BE2C (cell line): ENCODE measurements around the gene TRIP10.
A peak's percentile ranks its signal among the peaks of the same experiment; 100 is the strongest.

ENCODE experiments used
- DNase-seq: peaks from one replicate; pipeline ENCODE4 v3.0.0-alpha.2; 2020
- H3K27me3 ChIP-seq: fragments of 250-450 bp; sonication (Bioruptor Pico); 2 replicates; pipeline ENCODE4 v1.5.1; 2020; ENCODE audit warnings: mild to moderate bottlenecking
- H3K36me3 ChIP-seq: fragments of 250-450 bp; sonication (Bioruptor Pico); 2 replicates; pipeline ENCODE4 v1.5.1; 2020; ENCODE audit warnings: mild to moderate bottlenecking
- H3K4me1 ChIP-seq: fragments of 250-450 bp; sonication (Bioruptor Pico); 2 replicates; pipeline ENCODE4 v1.5.1; 2020
- H3K4me3 ChIP-seq: 2 replicates; pipeline ENCODE4 v1.5.1; 2011; ENCODE audit warnings: low read depth, low read length
- H3K9me3 ChIP-seq: fragments of 250-450 bp; sonication (Bioruptor Pico); 2 replicates; pipeline ENCODE4 v1.5.1; 2020
- TF ChIP-seq, protein P1 (sequence below): IDR thresholded peaks from 2 replicates; pipeline ENCODE4 v1.5.1; 2012; ENCODE audit warnings: mild to moderate bottlenecking, low read depth, low read length

The TRIP10 gene

DNA sequence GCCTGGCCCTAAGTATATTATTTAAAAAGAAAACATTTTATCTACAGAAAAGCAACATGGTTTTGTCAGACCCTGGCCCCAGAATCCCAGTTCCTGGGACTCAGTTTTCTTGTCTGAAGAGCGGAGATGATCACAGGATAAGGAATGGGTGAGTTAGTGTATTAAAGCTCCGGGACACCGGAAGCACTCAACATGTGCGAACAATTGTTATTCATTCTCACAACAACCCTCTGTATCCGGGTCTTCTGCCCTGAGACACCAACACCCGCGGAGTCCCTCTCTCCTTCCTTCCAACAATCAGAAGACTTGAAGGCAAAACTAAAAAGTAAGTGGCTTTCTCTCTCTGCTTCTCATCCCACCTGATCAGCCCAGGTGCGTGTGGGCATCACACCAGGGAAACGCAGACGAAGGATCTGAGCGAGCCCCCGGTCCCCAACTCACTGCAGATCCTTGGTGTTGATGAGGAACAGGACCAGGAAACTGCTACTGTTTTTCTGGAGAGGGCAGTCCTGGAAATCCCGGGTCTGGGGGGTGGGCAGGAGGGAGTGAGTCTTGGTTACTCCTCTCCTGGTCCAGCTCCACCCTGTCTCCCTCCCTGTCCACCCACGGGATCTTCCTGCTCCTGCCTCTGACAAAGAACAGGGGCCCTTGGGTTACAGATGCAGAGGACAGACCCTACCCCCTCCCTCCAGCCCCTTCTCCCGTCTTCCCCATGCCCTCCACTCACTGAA, 4.1 kb upstream of the TRIP10 start:
- Histone ChIP-seq H3K4me1 (peaks cover 5% of the 10 kb centered on the region), H3K36me3 (no peaks in the 10 kb centered on the region), H3K9me3 (no peaks in the 10 kb centered on the region), H3K4me3 (no peak overlapping the region), H3K27me3 (no peaks in the 10 kb centered on the region)
- TF ChIP-seq, protein P1, sequence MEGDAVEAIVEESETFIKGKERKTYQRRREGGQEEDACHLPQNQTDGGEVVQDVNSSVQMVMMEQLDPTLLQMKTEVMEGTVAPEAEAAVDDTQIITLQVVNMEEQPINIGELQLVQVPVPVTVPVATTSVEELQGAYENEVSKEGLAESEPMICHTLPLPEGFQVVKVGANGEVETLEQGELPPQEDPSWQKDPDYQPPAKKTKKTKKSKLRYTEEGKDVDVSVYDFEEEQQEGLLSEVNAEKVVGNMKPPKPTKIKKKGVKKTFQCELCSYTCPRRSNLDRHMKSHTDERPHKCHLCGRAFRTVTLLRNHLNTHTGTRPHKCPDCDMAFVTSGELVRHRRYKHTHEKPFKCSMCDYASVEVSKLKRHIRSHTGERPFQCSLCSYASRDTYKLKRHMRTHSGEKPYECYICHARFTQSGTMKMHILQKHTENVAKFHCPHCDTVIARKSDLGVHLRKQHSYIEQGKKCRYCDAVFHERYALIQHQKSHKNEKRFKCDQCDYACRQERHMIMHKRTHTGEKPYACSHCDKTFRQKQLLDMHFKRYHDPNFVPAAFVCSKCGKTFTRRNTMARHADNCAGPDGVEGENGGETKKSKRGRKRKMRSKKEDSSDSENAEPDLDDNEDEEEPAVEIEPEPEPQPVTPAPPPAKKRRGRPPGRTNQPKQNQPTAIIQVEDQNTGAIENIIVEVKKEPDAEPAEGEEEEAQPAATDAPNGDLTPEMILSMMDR = no peak
- DNase-seq = no peak

DNA sequence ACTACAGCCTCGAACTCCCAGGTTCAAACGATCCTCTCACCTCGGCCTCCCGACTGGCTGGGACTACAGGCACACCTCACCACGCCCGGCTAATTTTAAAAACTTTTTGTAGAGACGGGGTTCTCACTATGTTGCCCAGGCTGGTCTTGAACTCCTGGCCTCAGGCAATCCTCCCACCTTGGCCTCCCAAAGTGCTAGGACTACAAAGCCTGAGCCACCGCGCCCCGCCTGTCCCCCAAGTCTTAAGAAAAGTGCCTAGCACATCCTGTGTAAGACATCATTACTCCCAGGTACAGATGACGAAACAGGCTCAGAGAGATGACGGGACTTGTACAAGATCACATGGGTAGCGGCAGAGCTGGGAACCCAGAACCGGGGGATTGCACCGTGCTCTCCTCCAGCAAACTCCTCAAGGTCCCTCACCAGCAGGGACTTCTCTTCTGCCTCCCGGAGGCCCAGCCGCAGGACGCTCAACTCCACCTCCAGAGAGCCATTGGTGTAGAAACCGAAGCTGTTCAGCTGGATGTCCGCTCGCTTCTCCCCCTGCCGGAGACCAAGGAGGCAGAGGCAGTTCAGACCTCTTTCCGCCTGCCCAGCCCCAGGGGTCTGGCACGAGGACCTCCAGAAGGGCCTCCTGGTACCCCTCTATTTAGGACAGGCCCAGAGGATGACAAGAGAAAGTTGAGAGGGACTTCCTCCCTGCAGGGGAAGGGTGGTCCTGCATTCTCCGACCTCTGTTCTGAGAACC, 3.1 kb upstream of the TRIP10 start:
- H3K9me3 ChIP-seq = no peaks in the 10 kb centered on the region
- TF ChIP-seq, protein P1 = peak; percentile 55
- peak overlapping the region; percentile 85 for H3K4me3 ChIP-seq
- peak; percentile 77 for DNase-seq
- peaks cover 5% of the 10 kb centered on the region for H3K4me1 ChIP-seq
- no peaks in the 10 kb centered on the region for H3K27me3 ChIP-seq
- no peaks in the 10 kb centered on the region for H3K36me3 ChIP-seq

DNA sequence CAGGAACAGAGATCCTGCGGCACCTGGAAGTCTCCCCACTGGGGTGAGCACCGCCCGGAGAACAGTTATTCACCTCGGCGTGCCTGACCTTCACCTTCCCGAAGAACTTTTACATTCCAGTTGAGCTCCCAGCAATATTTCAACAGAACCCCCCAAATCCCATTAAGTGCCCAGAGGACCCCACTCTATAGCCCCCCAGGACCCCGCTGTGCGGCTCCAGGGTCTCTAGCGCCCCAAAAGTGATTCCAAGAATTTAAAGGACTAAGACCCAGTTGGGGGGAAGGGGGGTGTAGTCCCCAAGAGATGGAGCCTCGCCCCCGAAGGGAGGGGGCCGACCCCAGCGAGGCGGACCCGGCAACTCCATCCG, 2.6 kb upstream of the TRIP10 start:
- DNase-seq = no peak
- TF ChIP-seq, protein P1 = no peak
- Histone ChIP-seq H3K4me3 (peak overlapping the region; percentile 85), H3K36me3 (no peaks in the 10 kb centered on the region), H3K9me3 (no peaks in the 10 kb centered on the region), H3K27me3 (no peaks in the 10 kb centered on the region), H3K4me1 (peaks cover 5% of the 10 kb centered on the region)

DNA sequence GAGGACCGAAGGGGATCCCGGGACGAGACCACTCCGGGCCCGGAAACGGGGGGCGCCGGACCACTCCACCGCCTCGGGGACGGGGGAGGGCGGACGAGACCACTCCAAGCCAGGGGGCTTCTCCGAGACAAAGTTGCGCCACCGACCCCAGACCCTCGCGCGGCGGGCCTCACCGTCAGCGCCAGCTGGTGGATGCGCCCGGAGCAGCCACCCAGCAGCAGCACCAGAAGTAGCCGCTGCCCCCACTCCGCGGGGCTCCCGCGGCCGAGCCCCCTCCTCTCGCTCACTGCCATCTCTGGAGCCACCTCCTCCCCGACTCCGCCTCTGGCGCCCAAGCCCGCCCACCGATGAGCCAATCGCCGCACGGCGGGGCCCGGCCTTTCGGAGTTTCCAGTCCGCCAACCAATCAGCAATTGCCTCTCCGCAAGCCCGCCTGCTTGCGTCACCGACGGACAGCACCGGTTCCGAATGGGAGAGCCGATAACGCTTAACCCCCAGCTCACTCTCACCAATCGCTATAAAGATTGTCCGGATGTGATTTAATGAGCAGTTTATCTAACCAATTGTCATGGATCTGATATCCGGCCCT, 2.1 kb upstream of the TRIP10 start, which contains the start of gene GPR108:
Gene GPR108 (minus strand): TSS at position 297 of the 589 bp plus-strand sequence. CDS start 4 bp downstream, at position 293.
- Histone ChIP-seq H3K9me3 (no peaks in the 10 kb centered on the region), H3K4me3 (peak within 1 kb of the TSS; percentile 85), H3K27me3 (no peaks in the 10 kb centered on the region), H3K36me3 (no peaks in the 10 kb centered on the region), H3K4me1 (peaks cover 5% of the 10 kb centered on the region)
- TF ChIP-seq, protein P1 = no peak
- peak; percentile 99 for DNase-seq

DNA sequence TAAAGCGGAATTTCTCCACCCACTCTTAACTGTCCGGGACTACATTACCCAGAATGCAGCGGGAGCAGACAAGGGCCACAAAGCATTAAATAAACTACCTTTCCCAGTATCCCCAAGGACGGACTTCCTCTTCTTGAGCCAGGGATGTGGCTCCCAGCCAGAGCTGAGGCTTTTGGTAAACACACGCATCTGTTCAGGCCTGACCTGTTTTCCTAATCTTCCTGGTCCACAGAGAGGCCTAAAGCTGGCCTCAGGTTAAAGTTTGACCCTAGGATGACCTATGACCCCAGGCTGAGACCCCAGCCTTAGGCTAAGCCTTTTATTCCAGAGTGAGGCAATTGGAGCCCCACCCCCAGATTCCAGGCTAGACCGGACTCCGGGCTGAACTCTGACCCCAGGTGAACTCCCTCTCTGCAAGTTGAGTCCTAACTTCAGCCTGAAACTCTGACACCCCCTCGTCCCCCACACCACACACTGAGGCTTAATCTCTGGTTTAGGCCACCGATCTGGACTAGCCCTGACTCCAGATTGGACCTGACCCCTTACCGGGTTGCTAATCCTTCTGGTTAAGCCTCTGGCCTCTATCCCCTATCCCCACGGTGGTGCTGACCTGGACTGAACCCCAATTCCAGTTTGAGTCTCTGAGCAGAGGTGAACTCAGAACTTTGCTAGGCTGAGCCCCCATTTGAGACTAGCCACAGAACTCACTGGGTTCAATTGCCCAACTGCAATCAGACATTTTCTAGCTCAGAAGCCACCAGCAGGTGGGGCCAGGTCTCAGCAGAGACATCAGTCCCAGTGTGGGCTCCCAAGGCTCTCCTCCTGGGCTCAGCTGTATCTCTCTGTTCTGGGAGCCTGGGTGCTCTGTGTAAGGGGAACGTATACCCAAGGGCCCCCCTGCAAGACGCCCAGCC, 1.4 kb upstream of the TRIP10 start:
- H3K36me3 ChIP-seq = no peaks in the 10 kb centered on the region
- H3K27me3 ChIP-seq = no peaks in the 10 kb centered on the region
- peaks cover 5% of the 10 kb centered on the region for H3K4me1 ChIP-seq
- peak overlapping the region; percentile 43 for H3K4me3 ChIP-seq
- H3K9me3 ChIP-seq = no peaks in the 10 kb centered on the region
- peak; percentile 72 for DNase-seq
- TF ChIP-seq, protein P1 = peak; percentile 66
